ENCODE results near the gene ENO4.

DNA sequence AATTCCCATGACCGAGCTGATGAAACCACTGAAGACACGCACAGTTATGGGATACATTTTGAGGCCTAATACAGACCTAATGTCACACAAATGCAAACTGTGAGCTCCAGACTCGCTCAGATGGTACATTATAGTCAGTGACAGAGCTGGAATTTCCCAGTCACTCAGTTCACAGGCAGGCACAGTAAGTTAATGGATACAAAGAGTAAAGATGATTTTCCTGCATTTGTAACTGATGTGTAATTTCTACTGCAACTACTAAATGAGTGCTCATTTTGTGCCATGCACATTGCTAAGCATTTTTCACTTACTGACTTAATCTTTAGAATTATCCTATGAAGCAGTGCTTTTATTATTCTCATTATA, 56.5 kb downstream of the ENO4 start:
- TF ChIP-seq CTCF (IDR thresholded peaks at IDR 0.05) (no peak), POLR2A (IDR thresholded peaks at IDR 0.05) (no peak)

All from ovary (tissue), 3 donors.